Ectodermal cell (in vitro differentiated cells): Measurements from ENCODE around the gene AP1G2.

Experiments used
- H3K27ac ChIP-seq: 2 replicates; pipeline ENCODE4 v1.7.0; 2013; ENCODE audit warnings: mild to moderate bottlenecking, low read depth, low read length; ENCODE audit not compliant: insufficient read depth, poor library complexity, severe bottlenecking
- H3K27me3 ChIP-seq: 2 replicates; pipeline ENCODE4 v1.7.0; 2013; ENCODE audit warnings: mild to moderate bottlenecking, low read length; ENCODE audit not compliant: insufficient read depth, control insufficient read depth, poor library complexity, severe bottlenecking
- H3K36me3 ChIP-seq: one replicate; pipeline ENCODE4 v1.7.0; 2013; ENCODE audit warnings: low read length; ENCODE audit not compliant: control insufficient read depth, insufficient read depth
- H3K4me1 ChIP-seq: one replicate; pipeline ENCODE4 v1.7.0; 2013; ENCODE audit warnings: low read length; ENCODE audit not compliant: control insufficient read depth, insufficient read depth
- H3K4me3 ChIP-seq: 2 replicates; pipeline ENCODE4 v1.7.0; 2013; ENCODE audit warnings: low read depth, low read length, control low read depth; ENCODE audit not compliant: insufficient read depth
- H3K9me3 ChIP-seq: 2 replicates; pipeline ENCODE4 v1.7.0; 2013; ENCODE audit warnings: mild to moderate bottlenecking, low read length, moderate library complexity; ENCODE audit not compliant: control insufficient read depth
- WGBS, 2 experiments: methylation state at CpG; one replicate each; pipeline ENCODE4 v1.1.7; 2013; ENCODE audit warnings: missing lambda C conversion rate in 2 of 2; 5-methylcytosine and 5-hydroxymethylcytosine counted together

AP1G2 gene

GRCh38 chr14:23548351-23549318 lies 19.0 kb downstream of the AP1G2 start:
- 20 to 23% methylated on average over 18 of the region's 18 CpGs for WGBS, 2 experiments
- H3K36me3 ChIP-seq, result no peaks in the 10 kb centered on the region
- H3K4me1 ChIP-seq, result peaks cover 65% of the 10 kb centered on the region
- H3K4me3 ChIP-seq, result peak overlapping the region; percentile 86
- peak overlapping the region; percentile 93 for H3K27ac ChIP-seq
- no peaks in the 10 kb centered on the region for H3K27me3 ChIP-seq
- H3K9me3 ChIP-seq, result no peaks in the 10 kb centered on the region

DNA sequence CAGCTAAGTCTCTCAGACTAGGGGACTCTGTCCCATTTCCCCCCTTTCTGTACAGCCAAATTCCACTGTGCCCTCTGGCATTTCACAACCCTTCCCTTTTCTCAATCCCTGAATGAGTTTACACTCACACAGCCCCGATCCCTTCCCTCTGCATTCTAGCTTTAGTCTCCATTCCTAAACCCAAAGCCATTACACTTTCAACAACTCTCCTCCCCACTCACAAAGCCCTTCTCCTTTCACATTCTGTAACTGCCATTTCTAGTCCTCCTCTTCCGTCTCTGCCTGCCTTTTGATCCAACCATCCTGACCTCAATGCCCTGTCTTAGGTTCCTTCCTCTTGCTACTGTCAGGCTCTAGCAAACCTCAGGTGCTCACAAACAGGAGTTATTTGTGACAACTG lies 19.7 kb downstream of the AP1G2 start:
- H3K27ac ChIP-seq, result peak overlapping the region; percentile 93
- no peaks in the 10 kb centered on the region for H3K27me3 ChIP-seq
- 58 to 61% methylated on average over 2 of the region's 2 CpGs for WGBS, 2 experiments
- H3K36me3 ChIP-seq, result no peaks in the 10 kb centered on the region
- no peaks in the 10 kb centered on the region for H3K9me3 ChIP-seq
- H3K4me1 ChIP-seq, result peaks cover 65% of the 10 kb centered on the region
- no peak overlapping the region for H3K4me3 ChIP-seq

GRCh38 chr14:23546450-23547035 lies 21.0 kb downstream of the AP1G2 start:
- H3K9me3 ChIP-seq, result no peaks in the 10 kb centered on the region
- H3K27me3 ChIP-seq, result no peaks in the 10 kb centered on the region
- no peak overlapping the region for H3K27ac ChIP-seq
- H3K4me3 ChIP-seq, result no peak overlapping the region
- H3K4me1 ChIP-seq, result peaks cover 60% of the 10 kb centered on the region
- WGBS, 2 experiments, result 85 to 92% methylated on average over 10 of the region's 10 CpGs
- H3K36me3 ChIP-seq, result no peaks in the 10 kb centered on the region

GRCh38 chr14:23545740-23546365 lies 21.7 kb downstream of the AP1G2 start:
- Histone ChIP-seq H3K9me3 (no peaks in the 10 kb centered on the region), H3K27me3 (no peaks in the 10 kb centered on the region), H3K36me3 (no peaks in the 10 kb centered on the region), H3K4me1 (peaks cover 60% of the 10 kb centered on the region), H3K4me3 (no peak overlapping the region), H3K27ac (no peak overlapping the region)
- WGBS, 2 experiments, result 83 to 89% methylated on average over 4 of the region's 4 CpGs

DNA sequence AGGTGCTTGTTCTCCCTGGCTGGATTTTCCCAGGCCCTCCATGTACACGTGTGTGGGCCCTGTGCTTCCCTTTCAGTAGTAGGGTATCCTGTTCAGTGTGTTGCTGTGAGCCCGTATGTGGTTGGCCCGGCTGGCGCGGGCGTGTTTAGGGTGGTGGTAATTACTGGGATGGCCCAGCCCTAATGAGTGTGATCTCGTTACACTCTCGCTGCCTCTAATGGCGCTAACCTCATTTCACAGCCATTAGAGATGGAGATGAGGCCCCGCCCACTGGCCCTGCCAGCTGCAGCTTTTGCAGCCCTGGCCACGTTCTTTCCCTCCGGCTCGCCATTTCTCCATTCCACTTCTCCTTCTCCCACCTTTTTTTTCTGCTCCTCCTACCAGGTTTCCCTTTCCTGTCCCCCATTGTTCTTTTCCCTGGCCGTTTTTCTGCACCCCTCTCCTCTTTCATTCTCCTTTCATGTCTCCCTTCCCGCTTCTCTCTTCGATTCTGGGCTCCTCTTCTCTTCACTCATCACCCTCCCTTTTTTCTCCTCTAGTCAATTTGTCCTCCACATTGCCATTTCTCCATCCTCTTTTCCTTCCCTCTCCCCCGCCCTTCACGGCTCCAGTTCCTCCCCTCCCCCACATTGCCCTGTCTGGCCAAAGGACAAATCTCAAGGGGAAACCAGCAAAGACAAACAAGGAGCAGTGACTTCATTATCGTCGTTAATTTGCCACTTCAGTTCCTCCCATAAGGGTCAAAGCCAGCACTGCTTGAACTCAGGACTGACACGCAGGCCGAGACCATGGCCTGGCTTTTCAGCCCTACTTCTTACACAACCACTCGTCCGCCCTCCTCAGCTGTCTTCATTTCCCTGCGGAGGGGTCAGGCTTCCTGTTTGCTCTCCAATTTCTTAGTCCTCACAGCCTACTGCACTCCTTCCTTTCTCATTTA lies 22.8 kb downstream of the AP1G2 start:
- no peaks in the 10 kb centered on the region for H3K36me3 ChIP-seq
- H3K9me3 ChIP-seq, result no peaks in the 10 kb centered on the region
- H3K4me3 ChIP-seq, result no peak overlapping the region
- H3K4me1 ChIP-seq, result peaks cover 54% of the 10 kb centered on the region
- no peaks in the 10 kb centered on the region for H3K27me3 ChIP-seq
- no peak overlapping the region for H3K27ac ChIP-seq
- WGBS, 2 experiments, result 32 to 33% methylated on average over 25 of the region's 25 CpGs

- WGBS, 2 experiments, result 96 to 97% methylated on average over 5 of the region's 5 CpGs
- no peaks in the 10 kb centered on the region for H3K36me3 ChIP-seq
- peaks cover 54% of the 10 kb centered on the region for H3K4me1 ChIP-seq
- H3K27me3 ChIP-seq, result no peaks in the 10 kb centered on the region
- H3K4me3 ChIP-seq, result no peak overlapping the region
- no peak overlapping the region for H3K27ac ChIP-seq
- no peaks in the 10 kb centered on the region for H3K9me3 ChIP-seq
These were observed 24.2 kb downstream of the AP1G2 start for GRCh38 chr14:23543403-23543802.

DNA sequence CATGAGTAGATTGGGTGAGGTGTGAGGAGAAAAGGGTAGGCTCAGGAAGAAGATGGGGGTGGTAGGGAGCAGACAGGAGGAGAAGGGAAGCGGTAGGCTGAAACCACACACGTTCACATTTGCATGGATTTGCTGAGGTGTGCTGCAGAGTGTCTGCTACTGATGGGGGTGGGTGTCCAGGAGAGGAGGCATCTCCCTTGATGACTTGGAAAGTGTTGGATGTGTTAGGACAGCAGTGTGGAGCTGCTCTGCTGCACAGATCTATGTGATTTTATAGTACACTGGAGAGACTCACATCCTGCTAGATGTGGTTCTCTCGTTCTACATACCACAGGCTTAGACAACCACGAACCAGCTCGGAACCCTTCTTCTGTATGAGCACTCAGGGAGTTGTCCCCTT lies 25.3 kb downstream of the AP1G2 start:
- Histone ChIP-seq H3K4me3 (no peak overlapping the region), H3K27me3 (no peaks in the 10 kb centered on the region), H3K27ac (no peak overlapping the region), H3K9me3 (no peaks in the 10 kb centered on the region), H3K4me1 (peaks cover 54% of the 10 kb centered on the region), H3K36me3 (no peaks in the 10 kb centered on the region)
- 92 to 96% methylated on average over 5 of the region's 5 CpGs for WGBS, 2 experiments

GRCh38 chr14:23540141-23540469 lies 27.5 kb downstream of the AP1G2 start:
- Histone ChIP-seq H3K36me3 (no peaks in the 10 kb centered on the region), H3K4me1 (peaks cover 34% of the 10 kb centered on the region), H3K9me3 (no peaks in the 10 kb centered on the region), H3K27me3 (no peaks in the 10 kb centered on the region), H3K4me3 (no peak overlapping the region), H3K27ac (no peak overlapping the region)
- 89 to 94% methylated on average over 3 to 4 of the region's 4 CpGs for WGBS, 2 experiments

DNA sequence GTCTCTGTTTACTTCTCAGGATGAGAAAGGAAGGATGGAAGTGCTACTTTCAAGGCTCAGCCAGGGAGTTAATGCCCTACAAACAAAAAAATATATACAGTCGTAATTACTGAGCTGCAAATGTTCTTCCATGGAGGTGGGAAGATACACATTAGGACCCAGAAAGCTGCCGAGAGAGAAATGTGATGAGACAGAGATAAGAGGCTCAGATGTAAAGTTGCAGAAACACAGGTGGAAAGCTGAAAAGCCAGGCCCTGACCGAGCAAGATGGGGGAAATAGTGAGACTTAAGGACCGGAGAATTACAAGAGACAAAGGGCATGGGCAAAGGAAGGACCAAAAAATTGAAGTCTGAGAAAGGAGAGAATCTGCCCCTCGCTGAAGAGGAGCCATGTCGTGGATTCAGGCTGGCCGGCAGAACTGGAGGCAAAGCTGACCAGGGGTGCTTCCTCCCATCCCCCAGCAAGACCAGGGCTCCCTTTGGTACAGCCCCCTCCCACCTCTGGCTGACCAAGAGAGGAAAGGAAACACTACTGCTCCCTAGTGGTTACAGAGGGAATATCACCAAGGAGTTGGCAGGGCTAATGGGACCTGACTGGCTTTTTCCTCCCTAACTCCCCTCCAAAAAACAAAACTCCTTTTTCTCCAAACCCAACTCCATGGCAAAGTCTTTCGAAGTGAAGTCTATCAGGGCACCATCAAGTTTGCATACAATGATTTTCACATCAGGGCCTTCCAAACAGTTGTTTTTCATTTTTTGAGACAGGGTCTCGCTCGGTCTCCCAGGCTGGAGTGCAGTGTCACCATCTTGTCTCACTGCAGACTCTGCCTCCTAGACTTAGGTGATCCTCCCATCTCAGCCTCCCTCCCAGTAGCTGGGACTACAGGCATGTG lies 28.1 kb downstream of the AP1G2 start:
- Histone ChIP-seq H3K27ac (peak overlapping the region; percentile 64), H3K36me3 (no peaks in the 10 kb centered on the region), H3K4me1 (peaks cover 28% of the 10 kb centered on the region), H3K27me3 (no peaks in the 10 kb centered on the region), H3K4me3 (no peak overlapping the region), H3K9me3 (no peaks in the 10 kb centered on the region)
- 31 to 32% methylated on average over 10 of the region's 10 CpGs for WGBS, 2 experiments
